GM23248 (cell line): ENCODE results near the gene POLR1H. TPM values are rescaled to one million over a fixed set of nuclear protein-coding genes. Genes with fewer than 3 reads are reported as not detected.

Experiments
- DNase-seq: peaks from one replicate; pipeline ENCODE4 v3.0.0-alpha.2; 2015
- H2AFZ ChIP-seq: fragments of 200-600 bp; sonication (generic); 2 replicates; pipeline ENCODE4 v1.6.1; 2016; ENCODE audit warnings: antibody characterized with exemption
- H3F3A ChIP-seq: fragments of 200-600 bp; sonication (generic); 2 replicates; pipeline ENCODE4 v1.6.1; 2016; ENCODE audit warnings: mild to moderate bottlenecking, antibody characterized with exemption, mixed run types; ENCODE audit not compliant: insufficient read depth
- H3K27ac ChIP-seq: fragments of 200-600 bp; sonication (generic); 2 replicates; pipeline ENCODE4 v1.5.1; 2016; ENCODE audit warnings: mild to moderate bottlenecking
- H3K27me3 ChIP-seq: fragments of 200-600 bp; sonication (generic); replicated peaks from 2 replicates; pipeline ENCODE4 v1.6.1; 2016; ENCODE audit warnings: mild to moderate bottlenecking; ENCODE audit not compliant: insufficient read depth
- H3K36me3 ChIP-seq: fragments of 200-600 bp; sonication (generic); 2 replicates; pipeline ENCODE4 v1.6.1; 2016; ENCODE audit warnings: low read depth, mild to moderate bottlenecking
- H3K4me1 ChIP-seq: fragments of 200-600 bp; sonication (generic); 2 replicates; pipeline ENCODE4 v1.6.1; 2016; ENCODE audit warnings: mild to moderate bottlenecking; ENCODE audit not compliant: insufficient read depth
- H3K4me2 ChIP-seq: fragments of 200-600 bp; sonication (generic); one replicate; pipeline ENCODE4 v1.6.1; 2016; ENCODE audit warnings: mild to moderate bottlenecking; ENCODE audit not compliant: unreplicated experiment
- H3K4me3 ChIP-seq: fragments of 200-600 bp; sonication (generic); 2 replicates; pipeline ENCODE4 v1.5.1; 2016; ENCODE audit warnings: mild to moderate bottlenecking
- H3K79me2 ChIP-seq: fragments of 200-600 bp; sonication (generic); 2 replicates; pipeline ENCODE4 v1.6.1; 2016; ENCODE audit warnings: mild to moderate bottlenecking; ENCODE audit not compliant: insufficient read depth
- H3K9ac ChIP-seq: fragments of 200-600 bp; sonication (generic); 2 replicates; pipeline ENCODE4 v1.6.1; 2016; ENCODE audit warnings: mild to moderate bottlenecking
- H3K9me2 ChIP-seq: fragments of 200-600 bp; sonication (generic); 2 replicates; pipeline ENCODE4 v1.6.1; 2016; ENCODE audit warnings: mixed run types, mild to moderate bottlenecking, moderate library complexity; ENCODE audit not compliant: insufficient read depth
- H3K9me3 ChIP-seq: fragments of 200-600 bp; sonication (generic); one replicate; pipeline ENCODE4 v1.6.1; 2017; ENCODE audit warnings: low read depth
- H4K20me1 ChIP-seq: fragments of 200-600 bp; sonication (generic); 2 replicates; pipeline ENCODE4 v1.6.0; 2016; ENCODE audit not compliant: insufficient read depth
- EZH2 ChIP-seq: fragments of 200-600 bp; sonication (generic); IDR thresholded peaks from 2 replicates; pipeline ENCODE4 v1.6.1; 2018; ENCODE audit warnings: antibody characterized with exemption, mild to moderate bottlenecking; ENCODE audit not compliant: insufficient read depth, poor library complexity, severe bottlenecking
- EZH2phosphoT487 ChIP-seq: fragments of 200-600 bp; sonication (generic); IDR thresholded peaks from 2 replicates; pipeline ENCODE4 v1.6.1; 2018; ENCODE audit warnings: antibody characterized with exemption, moderate library complexity, mild to moderate bottlenecking, low read depth; ENCODE audit not compliant: insufficient read depth
- WGBS, 2 experiments: methylation state at CpG; one replicate each; pipeline ENCODE4 v1.1.6; 2015 to 2017; ENCODE audit warnings: low lambda C conversion rate in 2 of 2, low coverage in 1 of 2; ENCODE audit errors: missing lambda C conversion rate in 2 of 2; 5-methylcytosine and 5-hydroxymethylcytosine counted together
- in situ Hi-C: fragments of 300-500 bp; cut with MboI; formaldehyde crosslinking; loops from 2 replicates; pipeline ENCODE4 v1.15.0; 2020
- polyA plus RNA-seq: library from polyadenylated mRNA; unstranded; fragments of >200 nt; fragmentation: Nextera tagmentation; extraction: Ambion mirVana; gene quantifications from 2 replicates; pipeline ENCODE4 v1.2.1, GENCODE V29; 2016
- small RNA-seq: library from RNA; depleted of rRNA; stranded (forward); fragments of <200 nt; gene quantifications from one replicate; pipeline ENCODE3, GENCODE V24; 2014; ENCODE audit warnings: low read depth, low replicate concordance
- total RNA-seq: library from RNA; depleted of rRNA; stranded (reverse); fragments of >200 nt; shearing (Covaris generic); gene quantifications from 2 replicates; pipeline ENCODE4 v1.2.3, GENCODE V29; 2014; rRNA removed

POLR1H gene
- total and polyA plus RNA-seq, 2 experiments from 2014 or later = 19.2 to 31.7 TPM

GRCh38 chr6:30113841-30114240 lies 52.8 kb downstream of the POLR1H start:
- no peaks in the 10 kb centered on the region for H3K4me1 ChIP-seq
- H3K4me2 ChIP-seq = no peak overlapping the region
- TF ChIP-seq EZH2phosphoT487 (no peak), EZH2 (no peak)
- WGBS, 2 experiments = 21 to 29% methylated on average over 1 of the region's 1 CpG
- H2AFZ ChIP-seq = no peak overlapping the region
- H3F3A ChIP-seq = no peaks in the 10 kb centered on the region
- H3K27me3 ChIP-seq = peaks cover 47% of the 10 kb centered on the region
- H3K36me3 ChIP-seq = no peaks in the 10 kb centered on the region
- no peaks in the 10 kb centered on the region for H4K20me1 ChIP-seq
- H3K9ac ChIP-seq = no peak overlapping the region
- in situ Hi-C loops = no loop called here
- H3K27ac ChIP-seq = no peak overlapping the region
- no peak for DNase-seq
- H3K4me3 ChIP-seq = no peak overlapping the region
- no peaks in the 10 kb centered on the region for H3K9me2 ChIP-seq
- no peaks in the 10 kb centered on the region for H3K79me2 ChIP-seq
- no peaks in the 10 kb centered on the region for H3K9me3 ChIP-seq

Small RNA genes lying within 50 kb of the gene (small RNA-seq; reads per million reads assigned to genes)
- gene RF02218 (not detected), gene RF02219 (not detected), gene RF02220 (not detected)

Other genes with a start within 250 kb of the POLR1H start
- gene HLA-G, start 233.4 kb upstream of the POLR1H start, total RNA-seq = not detected in 2 replicates
- 1.5 and 1.7 TPM in 2 replicates for gene HLA-G, start 233.4 kb upstream of the POLR1H start, polyA plus RNA-seq
- gene HLA-A, start 118.7 kb upstream of the POLR1H start, total RNA-seq = 546 and 634 TPM in 2 replicates
- 508 and 529 TPM in 2 replicates for gene HLA-A, start 118.7 kb upstream of the POLR1H start, polyA plus RNA-seq
- 40.2 and 44.1 TPM in 2 replicates for gene PPP1R11, start 5.9 kb downstream of the POLR1H start, total RNA-seq
- gene PPP1R11, start 5.9 kb downstream of the POLR1H start, polyA plus RNA-seq = 77.5 and 83.1 TPM in 2 replicates
- gene RNF39, start 14.5 kb downstream of the POLR1H start, total RNA-seq = not detected in 2 replicates
- 0.21 and 0.30 TPM in 2 replicates for gene RNF39, start 14.5 kb downstream of the POLR1H start, polyA plus RNA-seq
- gene TRIM31, start 51.8 kb downstream of the POLR1H start, total RNA-seq = not detected in 2 replicates
- not detected in 2 replicates for gene TRIM31, start 51.8 kb downstream of the POLR1H start, polyA plus RNA-seq
- not detected in 2 replicates for gene TRIM40, start 74.9 kb downstream of the POLR1H start, total RNA-seq
- gene TRIM40, start 74.9 kb downstream of the POLR1H start, polyA plus RNA-seq = not detected in 2 replicates
- gene TRIM10, start 99.9 kb downstream of the POLR1H start, total RNA-seq = 0.11 TPM in 1 of 2 replicates, not detected in the other
- gene TRIM10, start 99.9 kb downstream of the POLR1H start, polyA plus RNA-seq = not detected in 2 replicates
- gene TRIM15, start 102.3 kb downstream of the POLR1H start, total RNA-seq = not detected in 2 replicates
- not detected in 2 replicates for gene TRIM15, start 102.3 kb downstream of the POLR1H start, polyA plus RNA-seq
- gene TRIM26, start 152.1 kb downstream of the POLR1H start, total RNA-seq = 25.0 and 30.7 TPM in 2 replicates
- 22.9 and 24.7 TPM in 2 replicates for gene TRIM26, start 152.1 kb downstream of the POLR1H start, polyA plus RNA-seq